ENCODE results near the gene GAB1.
A peak's percentile ranks its signal among the peaks of the same experiment; 100 is the strongest.

The GAB1 gene

DNA sequence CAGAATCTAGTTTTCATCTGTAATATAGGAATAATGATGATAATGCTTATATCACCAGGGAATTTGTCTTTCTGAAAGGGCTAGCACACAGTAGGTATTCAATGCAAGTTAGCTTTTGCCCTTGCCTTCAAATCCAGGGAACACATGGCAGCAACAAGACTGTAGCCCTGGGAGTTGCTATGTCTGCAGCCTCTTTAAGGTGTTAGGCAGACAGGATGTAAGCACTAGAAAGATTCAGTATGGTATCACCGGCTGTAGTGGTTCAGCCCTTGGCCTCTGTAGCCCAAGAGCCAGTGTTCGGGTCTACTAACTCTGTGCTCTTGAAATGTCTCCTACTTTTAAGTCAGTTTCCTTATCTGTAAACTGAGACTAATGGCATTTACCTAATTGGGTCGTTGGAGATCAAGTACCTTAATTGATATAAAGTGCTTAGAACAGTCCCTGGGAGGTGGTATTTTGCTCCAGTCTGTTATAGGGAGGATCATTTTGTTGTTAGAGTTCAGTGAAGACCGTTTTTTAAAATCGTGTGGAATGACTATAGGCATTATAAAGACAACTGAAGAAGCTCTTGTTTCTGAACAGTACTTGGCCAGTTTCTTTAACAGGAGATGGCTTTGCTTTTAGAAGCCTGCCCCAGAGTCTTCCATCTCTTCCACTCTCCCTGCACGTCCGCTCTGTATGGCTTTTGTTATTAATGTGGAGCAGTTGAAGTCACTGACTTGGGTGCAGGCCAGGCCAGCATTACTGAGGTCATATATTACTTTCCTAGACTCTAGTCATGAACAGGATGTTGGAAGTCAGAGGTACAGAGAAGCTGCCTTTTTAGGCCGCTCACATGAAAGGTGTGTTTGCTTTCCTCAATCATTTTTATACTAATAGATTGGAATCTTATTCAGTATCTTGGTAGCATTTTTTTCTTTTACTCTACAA lies 44.8 kb downstream of the GAB1 start:
- Mint-ChIP-seq H3K36me3 (ENCODE audit: low read depth) (no peaks in the 10 kb centered on the region), H3K27me3 (no peaks in the 10 kb centered on the region), H3K4me3 (no peak overlapping the region), H3K4me1 (ENCODE audit: low read depth) (peaks cover 28% of the 10 kb centered on the region), H3K9me3 (no peaks in the 10 kb centered on the region), H3K27ac (peak overlapping the region; percentile 21)

DNA sequence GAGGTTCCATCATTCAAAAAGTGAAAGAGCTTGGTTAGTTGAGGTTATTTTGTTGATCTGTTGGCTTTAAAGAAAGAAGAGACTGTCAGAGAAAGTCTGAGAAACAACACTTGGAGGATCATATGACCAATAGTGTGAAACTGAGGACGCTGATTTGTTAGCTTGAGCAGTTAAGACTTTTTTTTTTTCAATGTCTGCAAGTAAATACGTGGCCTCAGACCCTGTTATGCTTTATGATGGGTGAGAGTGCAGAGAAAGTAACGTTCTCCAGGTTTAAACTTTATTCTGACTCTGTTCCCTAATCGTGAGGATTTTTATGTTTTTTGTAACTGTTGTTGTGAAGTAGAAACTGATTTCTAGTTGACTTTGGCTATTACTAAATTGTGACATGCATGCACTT lies 45.9 kb downstream of the GAB1 start:
- peaks cover 2% of the 10 kb centered on the region for H3K27me3 Mint-ChIP-seq
- no peaks in the 10 kb centered on the region for H3K36me3 Mint-ChIP-seq (ENCODE audit: low read depth)
- H3K4me1 Mint-ChIP-seq (ENCODE audit: low read depth) = peaks cover 17% of the 10 kb centered on the region
- H3K4me3 Mint-ChIP-seq = peak overlapping the region; percentile 17
- no peaks in the 10 kb centered on the region for H3K9me3 Mint-ChIP-seq
- no peak overlapping the region for H3K27ac Mint-ChIP-seq

GRCh38 chr4:143383005-143383574 lies 46.4 kb downstream of the GAB1 start:
- no peak overlapping the region for H3K4me3 Mint-ChIP-seq
- peaks cover 16% of the 10 kb centered on the region for H3K4me1 Mint-ChIP-seq (ENCODE audit: low read depth)
- H3K27ac Mint-ChIP-seq = no peak overlapping the region
- no peaks in the 10 kb centered on the region for H3K9me3 Mint-ChIP-seq
- no peaks in the 10 kb centered on the region for H3K36me3 Mint-ChIP-seq (ENCODE audit: low read depth)
- H3K27me3 Mint-ChIP-seq = peaks cover 3% of the 10 kb centered on the region

GRCh38 chr4:143384381-143384994 lies 47.8 kb downstream of the GAB1 start:
- Mint-ChIP-seq H3K4me3 (no peak overlapping the region), H3K27ac (no peak overlapping the region), H3K4me1 (ENCODE audit: low read depth) (peaks cover 16% of the 10 kb centered on the region), H3K9me3 (no peaks in the 10 kb centered on the region), H3K36me3 (ENCODE audit: low read depth) (no peaks in the 10 kb centered on the region), H3K27me3 (peaks cover 3% of the 10 kb centered on the region)

DNA sequence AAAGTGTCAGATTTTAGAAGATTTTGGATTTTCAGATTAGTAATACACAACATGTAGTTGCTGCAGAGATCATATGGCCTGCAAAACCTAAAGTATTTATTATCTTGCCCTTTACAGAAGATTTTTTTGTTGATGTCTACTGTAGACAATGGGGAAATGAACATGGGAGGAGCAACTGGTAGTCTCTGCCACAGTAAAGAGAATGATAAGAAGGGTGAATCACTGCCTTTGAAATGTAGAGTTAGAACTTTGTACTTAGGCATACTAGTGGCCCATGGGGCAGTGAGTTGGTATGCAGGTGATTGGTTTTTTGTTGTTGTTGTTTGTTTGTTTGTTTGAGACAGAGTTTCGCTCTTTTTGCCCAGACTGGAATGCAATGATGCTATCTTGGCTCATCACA lies 50.1 kb downstream of the GAB1 start:
- no peaks in the 10 kb centered on the region for H3K36me3 Mint-ChIP-seq (ENCODE audit: low read depth)
- peaks cover 3% of the 10 kb centered on the region for H3K27me3 Mint-ChIP-seq
- no peak overlapping the region for H3K4me3 Mint-ChIP-seq
- H3K4me1 Mint-ChIP-seq (ENCODE audit: low read depth) = peaks cover 14% of the 10 kb centered on the region
- no peaks in the 10 kb centered on the region for H3K9me3 Mint-ChIP-seq
- no peak overlapping the region for H3K27ac Mint-ChIP-seq

GRCh38 chr4:143389579-143390195 lies 53.0 kb downstream of the GAB1 start:
- peaks cover 7% of the 10 kb centered on the region for H3K27me3 Mint-ChIP-seq
- no peak overlapping the region for H3K4me3 Mint-ChIP-seq
- H3K9me3 Mint-ChIP-seq = no peaks in the 10 kb centered on the region
- no peaks in the 10 kb centered on the region for H3K36me3 Mint-ChIP-seq (ENCODE audit: low read depth)
- peaks cover 4% of the 10 kb centered on the region for H3K4me1 Mint-ChIP-seq (ENCODE audit: low read depth)
- no peak overlapping the region for H3K27ac Mint-ChIP-seq

DNA sequence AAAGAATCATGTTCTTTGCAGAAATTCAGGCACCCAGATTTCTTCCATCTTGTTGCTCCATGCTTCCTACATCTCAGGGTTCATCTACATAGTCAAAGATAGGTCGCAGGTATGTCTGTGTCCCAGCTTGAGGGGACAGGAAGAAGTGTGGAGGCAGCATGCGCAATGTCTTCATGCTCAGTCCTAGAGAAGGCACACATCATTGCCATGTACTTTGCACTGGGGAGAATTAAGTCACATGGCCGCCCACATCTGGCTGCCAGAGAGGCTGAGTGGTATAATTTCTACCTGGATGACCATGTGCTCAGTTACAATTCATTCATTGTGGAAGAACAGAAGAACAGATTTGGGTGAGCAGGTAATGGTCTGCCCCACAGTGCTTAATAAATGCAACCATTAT lies 54.1 kb downstream of the GAB1 start:
- H3K27ac Mint-ChIP-seq = no peak overlapping the region
- no peak overlapping the region for H3K4me3 Mint-ChIP-seq
- no peaks in the 10 kb centered on the region for H3K36me3 Mint-ChIP-seq (ENCODE audit: low read depth)
- no peaks in the 10 kb centered on the region for H3K9me3 Mint-ChIP-seq
- peaks cover 7% of the 10 kb centered on the region for H3K27me3 Mint-ChIP-seq
- peaks cover 4% of the 10 kb centered on the region for H3K4me1 Mint-ChIP-seq (ENCODE audit: low read depth)

DNA sequence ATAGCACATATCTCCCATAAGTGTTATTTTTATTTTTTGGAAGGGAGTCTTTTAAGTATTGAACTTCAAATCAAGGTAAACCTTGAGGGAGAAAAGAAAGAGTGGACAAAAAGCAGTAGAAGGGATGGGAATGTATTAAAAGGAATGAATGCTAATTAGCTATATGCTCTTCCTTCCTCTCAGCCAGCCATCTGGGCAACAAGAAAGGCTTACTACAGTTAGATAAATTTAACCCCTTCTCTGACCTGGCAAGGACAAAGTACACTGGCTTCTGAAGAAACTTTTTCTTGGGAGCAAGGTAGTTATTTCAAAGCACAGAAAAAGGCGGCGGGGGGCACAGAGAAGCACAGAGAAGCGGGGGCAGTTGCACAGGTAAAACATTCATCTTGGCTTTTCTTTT lies 54.6 kb downstream of the GAB1 start:
- peaks cover 4% of the 10 kb centered on the region for H3K4me1 Mint-ChIP-seq (ENCODE audit: low read depth)
- H3K36me3 Mint-ChIP-seq (ENCODE audit: low read depth) = no peaks in the 10 kb centered on the region
- no peaks in the 10 kb centered on the region for H3K9me3 Mint-ChIP-seq
- H3K27ac Mint-ChIP-seq = no peak overlapping the region
- peaks cover 7% of the 10 kb centered on the region for H3K27me3 Mint-ChIP-seq
- H3K4me3 Mint-ChIP-seq = no peak overlapping the region

DNA sequence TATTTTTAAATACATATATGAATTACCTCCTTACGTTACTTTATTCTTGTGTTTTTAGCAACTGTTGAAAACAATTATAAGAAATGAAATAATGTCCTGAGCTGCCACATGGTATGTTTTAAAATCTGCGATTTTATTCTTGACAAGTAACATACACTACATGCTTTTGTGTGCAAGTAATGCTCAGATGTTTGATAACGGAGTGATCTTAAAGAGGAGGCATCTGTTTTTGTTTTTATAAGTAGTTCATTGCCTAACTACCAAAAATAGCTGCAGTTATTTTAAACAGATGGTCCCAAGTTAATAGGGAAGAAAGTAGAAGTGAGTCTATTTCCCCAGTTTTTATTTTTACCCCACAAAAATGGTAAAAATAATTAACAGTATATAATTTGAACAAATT lies 55.2 kb downstream of the GAB1 start:
- H3K4me3 Mint-ChIP-seq = no peak overlapping the region
- peaks cover 4% of the 10 kb centered on the region for H3K4me1 Mint-ChIP-seq (ENCODE audit: low read depth)
- H3K27me3 Mint-ChIP-seq = peaks cover 11% of the 10 kb centered on the region
- no peaks in the 10 kb centered on the region for H3K36me3 Mint-ChIP-seq (ENCODE audit: low read depth)
- H3K9me3 Mint-ChIP-seq = no peaks in the 10 kb centered on the region
- H3K27ac Mint-ChIP-seq = no peak overlapping the region

DNA sequence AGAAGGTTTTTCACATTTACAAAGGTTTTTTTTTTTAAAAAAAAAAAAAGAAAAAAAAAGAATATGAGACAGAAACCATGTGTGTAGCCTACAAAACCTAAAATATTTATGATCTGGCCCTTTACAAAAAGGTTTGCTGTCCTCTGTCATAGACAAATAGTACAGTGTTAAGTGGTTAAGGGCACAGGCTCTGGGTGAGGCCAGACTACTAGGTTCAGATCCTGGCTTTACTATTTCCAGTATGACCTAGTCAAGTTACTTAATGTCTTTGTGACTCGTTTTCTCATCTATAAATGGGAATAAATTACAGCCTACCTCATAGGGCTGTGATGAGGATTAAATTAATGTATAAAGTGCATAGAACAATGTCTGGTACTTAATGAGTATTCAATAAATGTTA lies 56.5 kb downstream of the GAB1 start:
- Mint-ChIP-seq H3K27ac (no peak overlapping the region), H3K36me3 (ENCODE audit: low read depth) (no peaks in the 10 kb centered on the region)

GRCh38 chr4:143394739-143395453 lies 58.2 kb downstream of the GAB1 start:
- Mint-ChIP-seq H3K27ac (no peak overlapping the region), H3K36me3 (ENCODE audit: low read depth) (no peaks in the 10 kb centered on the region), H3K27me3 (peaks cover 13% of the 10 kb centered on the region), H3K4me3 (no peak overlapping the region), H3K4me1 (ENCODE audit: low read depth) (peaks cover 8% of the 10 kb centered on the region), H3K9me3 (no peaks in the 10 kb centered on the region)

More for the DNA sequence above, 56.5 kb downstream of the GAB1 start:
- peaks cover 4% of the 10 kb centered on the region for H3K4me1 Mint-ChIP-seq (ENCODE audit: low read depth)
- H3K27me3 Mint-ChIP-seq = peaks cover 11% of the 10 kb centered on the region
- no peaks in the 10 kb centered on the region for H3K9me3 Mint-ChIP-seq
- no peak overlapping the region for H3K4me3 Mint-ChIP-seq

- Mint-ChIP-seq H3K27me3 (peaks cover 13% of the 10 kb centered on the region), H3K4me1 (ENCODE audit: low read depth) (peaks cover 4% of the 10 kb centered on the region), H3K27ac (no peak overlapping the region), H3K9me3 (no peaks in the 10 kb centered on the region), H3K4me3 (no peak overlapping the region), H3K36me3 (ENCODE audit: low read depth) (no peaks in the 10 kb centered on the region)
Observed at GRCh38 chr4:143396695-143397094, 60.0 kb downstream of the GAB1 start.

- H3K27me3 Mint-ChIP-seq = peaks cover 16% of the 10 kb centered on the region
- no peak overlapping the region for H3K27ac Mint-ChIP-seq
- H3K4me1 Mint-ChIP-seq (ENCODE audit: low read depth) = peaks cover 7% of the 10 kb centered on the region
- H3K9me3 Mint-ChIP-seq = no peaks in the 10 kb centered on the region
- H3K36me3 Mint-ChIP-seq (ENCODE audit: low read depth) = no peaks in the 10 kb centered on the region
- H3K4me3 Mint-ChIP-seq = no peak overlapping the region
Observed at GRCh38 chr4:143397335-143397734, 60.7 kb downstream of the GAB1 start.

GRCh38 chr4:143397887-143398286 lies 61.2 kb downstream of the GAB1 start:
- H3K4me3 Mint-ChIP-seq = no peak overlapping the region

More at GRCh38 chr4:143397887-143398286, 61.2 kb downstream of the GAB1 start:
- Mint-ChIP-seq H3K9me3 (no peaks in the 10 kb centered on the region), H3K27ac (no peak overlapping the region), H3K36me3 (ENCODE audit: low read depth) (no peaks in the 10 kb centered on the region), H3K4me1 (ENCODE audit: low read depth) (peaks cover 12% of the 10 kb centered on the region), H3K27me3 (peaks cover 17% of the 10 kb centered on the region)
